Stimulated activated CD4-positive, alpha-beta T cell treated with anti-CD3 and anti-CD28 coated beads, TNF-alpha, amount 100 ng/mL, for 1 hour (primary cell): ENCODE results near the gene KLHL18.
A peak's percentile ranks its signal among the peaks of the same experiment; 100 is the strongest.
"Not testable (repeated sequence)": the region's sequence is repeated elsewhere in the genome, so short reads cannot be mapped to it uniquely, and the experiment has no call there.

Experiments
- DNase-seq, 3 donors: peaks; one replicate each; pipeline ENCODE4 v3.0.0-alpha.2; 2020; ENCODE audit warnings: low read depth in 3 of 3, low spot score in 1 of 3

Gene KLHL18

GRCh38 chr3:47313341-47314055 lies 30.8 kb downstream of the KLHL18 start:
- DNase-seq = no peak

GRCh38 chr3:47314056-47314764 lies 31.5 kb downstream of the KLHL18 start:
- DNase-seq = no peak

GRCh38 chr3:47315069-47315647 lies 32.4 kb downstream of the KLHL18 start:
- DNase-seq = no peak

- not testable (repeated sequence) for DNase-seq
Measured at GRCh38 chr3:47316151-47316550, 33.4 kb downstream of the KLHL18 start.

- no peak for DNase-seq
Measured at GRCh38 chr3:47318916-47319315, 36.2 kb downstream of the KLHL18 start.

- no peak for DNase-seq
Measured at GRCh38 chr3:47319956-47320355, 37.2 kb downstream of the KLHL18 start.

- DNase-seq = no peak
Measured at GRCh38 chr3:47323431-47324277, 40.9 kb downstream of the KLHL18 start.

GRCh38 chr3:47324278-47324865 lies 41.6 kb downstream of the KLHL18 start:
- DNase-seq = peak in 1 of 3 donors; percentile 1

- no peak for DNase-seq
Measured at GRCh38 chr3:47333907-47334306, 51.2 kb downstream of the KLHL18 start.

GRCh38 chr3:47337656-47338055 lies 54.9 kb downstream of the KLHL18 start:
- DNase-seq = no peak

GRCh38 chr3:47339951-47340350 lies 57.2 kb downstream of the KLHL18 start:
- DNase-seq = no peak

GRCh38 chr3:47340866-47341265 lies 58.1 kb downstream of the KLHL18 start:
- DNase-seq = no peak

- DNase-seq = no peak
Measured at GRCh38 chr3:47342151-47342550, 59.4 kb downstream of the KLHL18 start.

- no peak for DNase-seq
Measured at GRCh38 chr3:47342812-47343211, 60.1 kb downstream of the KLHL18 start.

GRCh38 chr3:47343471-47343971 lies 60.8 kb downstream of the KLHL18 start:
- DNase-seq = no peak

- no peak for DNase-seq
Measured at GRCh38 chr3:47344971-47345370, 62.2 kb downstream of the KLHL18 start.

- no peak for DNase-seq
Measured at GRCh38 chr3:47347217-47347801, 64.6 kb downstream of the KLHL18 start.

GRCh38 chr3:47348411-47349154 lies 65.8 kb downstream of the KLHL18 start:
- DNase-seq = no peak

GRCh38 chr3:47355010-47355409 lies 72.3 kb downstream of the KLHL18 start:
- DNase-seq = no peak

- DNase-seq = no peak
Measured at GRCh38 chr3:47356201-47356600, 73.5 kb downstream of the KLHL18 start.
